GM13976 (cell line): ENCODE data around the gene HEATR5B.
"Not testable (repeated sequence)": the region's sequence is repeated elsewhere in the genome, so short reads cannot be mapped to it uniquely, and the experiment has no call there.

Source experiments
- DNase-seq: peaks from one replicate; pipeline ENCODE4 v3.0.0; 2012; ENCODE audit warnings: low spot score
- in situ Hi-C: fragments of 300-500 bp; cut with MboI; formaldehyde crosslinking; loops from one replicate; pipeline ENCODE4 v1.12.0; 2022; ENCODE audit warnings: low sequenced_read_pairs, mixed read lengths, inconsistent platforms; ENCODE audit not compliant: unreplicated experiment
- TF ChIP-seq, protein P1 (sequence below): IDR thresholded peaks from 2 replicates; pipeline ENCODE4 v1.5.1; 2012; ENCODE audit warnings: borderline replicate concordance, mild to moderate bottlenecking; ENCODE audit not compliant: insufficient read depth; ENCODE audit errors: extremely low read depth, missing control alignments, control extremely low read depth

Gene HEATR5B

DNA sequence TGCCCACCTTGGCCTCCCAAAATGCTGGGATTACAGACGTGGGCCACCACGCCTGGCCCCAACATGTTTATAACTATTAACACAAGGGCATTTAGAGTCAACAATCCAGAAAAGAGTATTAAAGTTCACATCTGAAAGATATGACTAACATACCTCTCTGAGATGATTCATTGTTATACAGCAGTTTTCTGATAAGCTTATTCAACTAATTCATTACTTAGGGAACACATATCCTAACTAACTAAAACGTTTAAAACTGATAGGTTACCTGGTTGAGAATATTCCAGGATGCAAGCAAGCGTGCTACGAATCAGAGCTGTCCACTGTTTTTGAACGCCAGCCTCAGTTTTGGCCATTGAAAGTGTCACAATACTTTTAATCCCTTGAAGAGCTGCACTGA lies 83.9 kb downstream of the HEATR5B start:
- no peak for DNase-seq
- in situ Hi-C loops: no loop called here
- TF ChIP-seq, protein P1, sequence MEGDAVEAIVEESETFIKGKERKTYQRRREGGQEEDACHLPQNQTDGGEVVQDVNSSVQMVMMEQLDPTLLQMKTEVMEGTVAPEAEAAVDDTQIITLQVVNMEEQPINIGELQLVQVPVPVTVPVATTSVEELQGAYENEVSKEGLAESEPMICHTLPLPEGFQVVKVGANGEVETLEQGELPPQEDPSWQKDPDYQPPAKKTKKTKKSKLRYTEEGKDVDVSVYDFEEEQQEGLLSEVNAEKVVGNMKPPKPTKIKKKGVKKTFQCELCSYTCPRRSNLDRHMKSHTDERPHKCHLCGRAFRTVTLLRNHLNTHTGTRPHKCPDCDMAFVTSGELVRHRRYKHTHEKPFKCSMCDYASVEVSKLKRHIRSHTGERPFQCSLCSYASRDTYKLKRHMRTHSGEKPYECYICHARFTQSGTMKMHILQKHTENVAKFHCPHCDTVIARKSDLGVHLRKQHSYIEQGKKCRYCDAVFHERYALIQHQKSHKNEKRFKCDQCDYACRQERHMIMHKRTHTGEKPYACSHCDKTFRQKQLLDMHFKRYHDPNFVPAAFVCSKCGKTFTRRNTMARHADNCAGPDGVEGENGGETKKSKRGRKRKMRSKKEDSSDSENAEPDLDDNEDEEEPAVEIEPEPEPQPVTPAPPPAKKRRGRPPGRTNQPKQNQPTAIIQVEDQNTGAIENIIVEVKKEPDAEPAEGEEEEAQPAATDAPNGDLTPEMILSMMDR: no peak

DNA sequence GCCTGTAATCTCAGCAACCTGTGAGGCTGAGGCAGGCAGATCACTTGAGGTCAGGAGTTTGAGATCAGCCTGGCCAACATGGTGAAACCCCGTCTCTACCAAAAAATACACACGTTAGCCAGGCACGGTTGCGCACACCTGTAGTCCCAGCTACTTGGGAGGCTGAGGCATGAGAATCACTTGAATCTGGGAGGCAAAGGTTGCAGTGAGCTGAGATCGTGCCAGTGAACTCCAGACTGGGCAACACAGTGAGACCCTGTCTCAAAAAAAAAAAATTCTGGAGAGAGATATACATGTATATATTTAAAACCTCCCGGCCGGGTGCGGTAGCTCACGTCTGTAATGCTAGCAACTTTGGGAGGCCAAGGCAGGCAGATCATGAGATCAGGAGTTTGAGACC lies 84.8 kb downstream of the HEATR5B start:
- in situ Hi-C loops, DNase-seq: not testable (repeated sequence)

DNA sequence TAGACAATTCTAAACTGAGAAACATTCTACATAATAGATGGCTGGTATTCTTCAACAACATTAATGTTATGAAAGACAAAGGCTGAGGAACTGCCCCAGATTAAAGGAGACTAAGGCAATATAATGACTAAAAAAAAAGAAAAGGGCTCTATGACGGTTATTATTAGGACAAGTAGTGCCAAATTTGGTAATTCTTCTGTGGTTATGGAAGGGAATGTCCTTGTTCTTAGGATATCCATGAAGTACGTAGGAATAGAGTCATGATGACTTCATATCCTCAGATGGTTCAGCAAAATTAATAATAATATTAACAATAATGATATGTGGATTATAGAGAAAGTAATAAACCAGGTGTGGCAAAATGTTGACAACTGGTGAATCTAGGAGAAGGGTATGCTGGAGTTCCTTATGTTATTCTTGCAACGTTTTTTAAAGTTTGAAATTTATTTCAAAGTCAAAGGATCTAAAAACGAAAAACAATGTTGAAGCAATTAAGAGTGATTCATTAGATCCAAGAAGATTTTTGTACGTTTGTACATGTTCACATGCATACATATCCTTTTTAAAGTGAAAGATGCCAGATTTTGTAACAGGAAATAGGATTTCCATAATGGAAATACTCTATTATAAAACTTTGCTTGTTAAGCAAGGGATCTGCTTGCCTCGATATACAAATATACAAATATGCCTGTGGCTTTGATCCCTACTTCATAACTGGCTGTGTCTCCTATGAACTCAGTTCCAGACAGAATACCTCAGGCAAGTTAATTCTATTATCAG lies 90.1 kb downstream of the HEATR5B start:
- TF ChIP-seq, protein P1: no peak

DNA sequence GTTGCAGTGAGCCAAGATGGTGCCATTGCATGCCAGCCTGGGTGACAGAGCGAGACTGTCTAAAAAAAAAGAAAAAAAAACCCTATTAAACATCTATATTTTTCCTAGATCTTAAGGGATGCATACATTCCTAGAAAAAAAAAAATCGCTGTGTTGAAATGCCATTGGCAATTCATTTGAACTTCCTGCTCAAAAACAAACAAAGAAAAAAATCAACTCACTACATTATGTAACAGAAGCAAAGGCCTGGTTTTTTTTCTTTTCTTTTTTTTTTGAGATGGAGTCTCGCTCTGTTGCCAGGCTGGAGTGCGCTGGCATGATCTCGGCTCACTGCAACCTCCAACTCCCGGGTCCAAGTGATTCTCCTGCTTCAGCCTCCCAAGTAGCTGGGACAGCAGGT lies 96.2 kb downstream of the HEATR5B start:
- DNase-seq: no peak
- in situ Hi-C loops: no loop called here
- TF ChIP-seq, protein P1: no peak

More for the DNA sequence above, 90.1 kb downstream of the HEATR5B start:
- in situ Hi-C loops: no loop called here
- DNase-seq: no peak

DNA sequence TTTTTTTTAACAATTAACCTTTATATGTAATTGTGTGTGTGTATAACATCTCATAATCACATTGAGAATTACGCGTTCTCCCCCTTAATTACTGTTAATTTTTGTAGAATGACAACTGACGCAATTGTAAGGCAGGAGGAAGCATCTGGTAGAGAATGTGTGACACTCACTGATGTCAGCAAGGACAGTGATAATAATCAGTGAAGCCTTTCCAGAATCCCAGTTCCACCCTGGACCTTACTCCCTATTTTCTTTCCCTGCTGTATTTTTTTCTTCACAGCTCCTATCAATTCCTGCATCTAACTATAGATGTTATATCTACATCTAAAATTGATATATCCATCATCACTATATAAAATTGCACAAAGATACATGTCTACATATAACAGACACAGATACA lies 101.7 kb downstream of the HEATR5B start:
- DNase-seq: no peak
- in situ Hi-C loops: no loop called here
- TF ChIP-seq, protein P1: no peak

DNA sequence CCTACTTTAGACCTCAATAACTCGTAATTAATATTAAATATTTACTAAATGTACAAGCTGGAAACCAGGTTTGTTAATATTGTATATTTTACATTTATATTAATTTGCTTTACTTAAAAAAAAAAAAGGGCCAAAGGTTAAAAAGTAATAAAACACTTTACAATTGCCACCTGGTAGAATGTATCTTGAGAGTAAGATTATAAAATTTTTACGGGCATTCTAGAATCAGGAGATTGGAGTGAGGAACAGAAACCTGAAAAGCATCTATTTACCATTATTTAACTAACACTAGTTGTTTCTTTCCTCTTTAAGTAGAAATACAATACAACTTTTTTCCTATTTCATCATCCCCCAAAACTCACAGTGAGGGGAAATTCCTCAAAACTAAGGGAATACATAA lies 102.3 kb downstream of the HEATR5B start:
- TF ChIP-seq, protein P1: no peak
- in situ Hi-C loops: no loop called here

DNA sequence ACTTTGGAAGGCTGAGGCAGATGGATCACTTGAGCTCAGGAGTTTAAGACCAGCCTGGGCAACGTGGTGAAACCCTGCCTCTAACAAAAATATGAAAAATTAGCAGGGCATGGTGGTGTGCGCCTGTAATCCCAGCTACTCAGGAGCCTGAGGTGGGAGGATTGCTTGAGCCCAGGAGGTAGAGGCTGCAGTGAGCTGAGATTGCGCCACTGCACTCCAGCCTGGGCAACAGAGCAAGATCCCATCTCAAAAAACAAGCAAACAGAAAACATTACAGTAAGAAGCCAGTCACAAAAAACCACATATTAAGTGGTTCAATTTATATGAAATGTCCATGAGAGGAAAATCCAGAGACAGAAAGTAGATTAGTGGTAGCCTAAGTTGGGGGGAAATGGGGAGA lies 105.2 kb downstream of the HEATR5B start:
- in situ Hi-C loops: not testable (repeated sequence)

More for the DNA sequence above, 102.3 kb downstream of the HEATR5B start:
- DNase-seq: no peak

DNA sequence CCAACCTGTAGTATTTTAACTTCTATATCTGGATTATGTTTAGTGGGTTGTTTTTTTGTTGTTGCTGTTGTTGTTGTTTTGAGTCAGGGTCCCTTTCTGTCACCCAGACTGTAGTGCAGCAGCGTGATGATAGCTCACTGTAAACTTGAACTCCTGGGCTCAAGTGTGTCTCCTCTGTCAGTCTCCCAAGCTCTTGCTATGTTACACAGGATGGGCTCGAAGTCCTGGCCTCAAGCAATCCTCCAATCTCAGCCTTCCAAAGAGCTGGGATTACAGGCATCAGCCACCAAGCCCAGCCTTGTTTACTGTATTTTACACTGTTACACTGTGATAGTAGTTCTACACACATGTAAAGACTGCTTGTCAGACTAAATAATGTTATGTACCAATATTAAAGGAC lies 108.1 kb downstream of the HEATR5B start:
- in situ Hi-C loops: no loop called here
- TF ChIP-seq, protein P1: no peak
- DNase-seq: no peak

More for the DNA sequence above, 105.2 kb downstream of the HEATR5B start:
- DNase-seq: not testable (repeated sequence)
